HG02981 (cell line): ENCODE results near the gene RPS6KA4.

Source experiments
- ATAC-seq: cut with Tn5 transposase; IDR thresholded peaks from one replicate; pipeline ENCODE4 v1.9.1; 2021; ENCODE audit warnings: mild to moderate bottlenecking, moderate library complexity; ENCODE audit not compliant: unreplicated experiment

RPS6KA4 gene

DNA sequence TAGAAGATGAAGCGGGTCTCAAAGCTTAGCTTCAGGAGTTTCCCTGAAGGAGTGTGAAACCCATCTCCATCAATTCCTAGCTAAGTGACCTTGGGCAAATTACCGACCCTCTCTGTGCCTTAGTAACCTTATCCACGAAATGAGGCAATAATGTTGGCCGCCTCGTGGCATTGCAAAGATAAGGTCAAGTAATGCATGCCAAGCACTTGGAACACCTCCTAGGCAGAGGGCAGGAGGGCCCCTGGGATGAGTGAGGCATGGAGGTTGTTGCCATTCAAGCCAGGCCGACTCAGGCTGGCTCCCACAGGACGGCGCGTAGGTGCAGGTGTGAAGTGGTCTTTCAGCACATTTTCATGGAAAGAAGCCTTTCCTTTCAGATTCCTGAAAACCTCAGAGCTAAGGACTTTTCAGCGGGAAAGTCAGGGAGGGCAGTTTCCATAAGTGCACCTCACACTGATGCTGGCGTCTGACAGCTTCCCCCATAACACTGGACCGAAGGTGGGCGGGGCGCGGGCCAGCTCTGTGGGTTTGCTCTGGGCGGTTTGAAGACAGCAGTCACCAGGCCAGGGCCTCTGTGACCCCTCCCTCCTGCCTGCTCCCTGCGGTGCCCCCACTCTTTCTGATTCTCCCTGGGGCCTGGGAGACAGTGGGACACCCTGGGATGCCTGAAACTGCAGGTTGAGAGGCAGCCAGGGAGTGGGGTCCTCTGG lies 25.2 kb downstream of the RPS6KA4 start:
- no peak for ATAC-seq

DNA sequence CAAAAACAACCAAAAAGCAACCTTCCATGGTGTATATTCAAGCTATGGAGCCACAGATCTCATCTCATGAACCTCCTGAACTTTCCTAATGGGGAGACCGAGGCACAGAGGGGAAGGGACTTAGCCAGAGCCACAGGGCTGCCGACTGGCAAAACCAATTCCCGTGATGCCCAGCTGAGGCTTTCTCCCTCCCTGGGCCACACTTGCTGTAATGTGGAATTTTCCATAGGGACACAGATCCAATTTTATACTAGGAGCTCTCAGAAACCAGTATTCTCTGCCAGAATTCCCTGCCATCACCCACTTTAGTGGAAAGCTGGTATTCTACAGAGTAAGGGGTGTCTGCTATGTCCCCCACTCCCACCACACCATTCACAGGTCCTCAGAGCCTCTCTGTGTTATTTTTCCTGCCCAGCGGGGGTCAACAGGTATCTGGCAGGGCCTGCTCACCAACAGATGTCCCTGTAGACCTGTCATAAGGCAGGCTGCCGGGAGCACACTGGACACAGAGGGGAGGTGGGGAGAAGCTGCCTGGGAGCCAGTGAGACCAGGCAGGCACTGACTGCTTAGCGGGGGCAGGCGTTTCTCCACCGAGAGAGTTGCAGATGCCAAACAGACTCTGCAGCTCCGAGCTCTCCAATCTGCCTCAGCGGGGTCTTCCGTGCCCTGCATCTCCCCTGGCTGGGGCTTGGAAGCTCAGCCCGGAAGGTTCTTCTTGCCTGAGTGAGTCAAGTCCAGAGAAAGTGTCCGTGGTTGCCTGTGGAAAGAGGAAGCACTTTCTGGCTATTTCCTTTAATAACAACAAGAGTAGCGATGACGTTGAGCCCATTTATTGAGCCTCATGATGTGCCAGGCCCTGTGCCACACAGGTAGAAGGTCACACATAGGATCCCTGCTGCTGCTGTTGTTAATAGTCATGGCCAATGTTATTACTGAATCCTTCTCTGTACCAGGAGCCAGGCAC lies 26.3 kb downstream of the RPS6KA4 start:
- no peak for ATAC-seq

DNA sequence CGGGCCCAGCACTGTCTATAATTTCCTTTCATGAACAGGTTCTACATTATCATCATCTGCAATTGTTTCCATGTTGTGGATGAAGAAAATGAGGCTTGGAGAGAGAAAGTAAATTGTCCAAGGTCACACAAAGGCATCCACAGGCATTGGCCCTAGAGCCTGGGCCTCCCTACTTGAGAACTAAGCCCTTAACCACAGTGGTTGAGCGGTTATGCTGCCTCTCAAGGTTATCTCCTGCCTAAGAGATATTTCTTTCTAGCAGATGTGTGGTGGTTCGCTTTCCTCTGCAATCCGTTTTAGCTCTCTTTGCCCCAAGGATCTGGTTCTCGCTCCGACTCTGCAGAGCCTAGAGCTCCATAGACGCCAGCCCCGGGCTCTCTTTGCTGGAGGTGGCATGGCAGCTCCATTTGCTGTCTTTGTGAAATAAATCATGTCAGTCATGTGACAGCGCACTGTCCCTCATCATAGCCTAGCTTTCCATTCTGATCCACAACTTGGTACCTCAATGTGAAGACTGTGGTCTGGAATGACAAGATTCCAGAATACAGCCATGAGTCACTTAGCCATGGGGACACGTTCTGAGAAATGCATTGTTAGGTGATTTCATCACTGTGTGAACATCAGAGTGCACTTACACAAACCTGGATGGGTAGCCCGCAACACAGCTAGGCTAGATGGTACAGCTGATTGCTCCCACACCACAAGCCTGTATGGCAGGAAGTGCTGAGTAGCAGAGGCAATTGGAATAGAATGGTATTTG lies 27.2 kb downstream of the RPS6KA4 start:
- ATAC-seq: no peak

DNA sequence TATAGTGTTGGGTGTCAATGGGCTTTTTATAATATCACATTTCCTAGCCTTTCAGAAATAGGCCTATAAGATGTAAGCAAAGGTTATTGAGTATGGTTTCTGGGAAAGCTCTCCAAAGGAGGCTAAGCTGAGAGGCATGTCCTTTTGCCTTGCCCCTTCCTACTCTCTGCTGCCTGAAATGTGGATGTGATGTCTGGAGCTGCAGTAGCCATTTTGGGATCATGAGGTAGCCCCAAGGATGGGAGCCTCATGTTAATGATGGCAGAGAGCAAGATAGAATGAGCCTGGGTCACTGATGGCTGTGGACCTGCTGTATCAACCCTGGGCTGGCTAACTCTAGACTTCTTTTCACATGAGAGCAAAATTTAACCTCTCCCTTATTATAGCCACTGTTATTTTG lies 29.0 kb downstream of the RPS6KA4 start:
- no peak for ATAC-seq

DNA sequence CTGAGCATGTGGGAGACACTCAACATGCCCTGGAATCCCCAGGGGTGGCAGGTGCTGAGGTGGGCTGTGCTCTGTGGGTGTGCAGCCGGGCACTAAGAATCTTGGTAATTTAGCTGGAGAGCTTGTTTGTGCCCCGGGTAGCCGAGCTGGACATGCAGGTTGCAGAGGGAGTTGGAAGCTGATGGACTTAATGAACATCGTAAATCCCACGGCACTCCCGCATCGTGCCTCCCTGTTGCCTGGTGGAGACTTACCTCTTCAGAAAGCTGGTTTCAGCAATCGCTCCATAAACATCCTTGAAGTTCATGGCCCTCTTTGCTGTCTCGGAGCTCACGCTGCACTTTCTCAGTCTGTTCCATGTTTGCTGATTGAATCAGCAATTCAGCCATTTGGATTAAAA lies 29.9 kb downstream of the RPS6KA4 start:
- no peak for ATAC-seq

DNA sequence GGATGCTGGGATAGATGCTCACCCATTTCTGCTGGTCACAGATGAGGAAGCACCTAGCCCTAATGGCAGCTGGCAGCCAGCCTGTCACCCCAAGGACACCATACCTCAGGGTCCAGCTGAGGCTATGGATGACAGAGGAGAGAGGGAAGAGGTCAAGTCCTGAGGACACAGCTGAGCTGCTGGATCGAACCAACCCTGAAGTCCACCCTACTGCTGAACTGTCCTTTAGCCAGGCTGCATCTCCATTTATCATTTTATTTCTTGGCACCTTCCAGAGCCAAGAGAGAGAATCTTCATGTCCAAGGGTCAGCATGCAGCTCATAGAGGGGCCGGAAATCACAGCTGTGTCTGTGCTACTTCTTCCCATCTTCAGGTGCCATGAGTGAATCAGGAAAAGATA lies 30.9 kb downstream of the RPS6KA4 start:
- no peak for ATAC-seq

- no peak for ATAC-seq
Measured at GRCh38 chr11:64390558-64390957, 31.6 kb downstream of the RPS6KA4 start.

DNA sequence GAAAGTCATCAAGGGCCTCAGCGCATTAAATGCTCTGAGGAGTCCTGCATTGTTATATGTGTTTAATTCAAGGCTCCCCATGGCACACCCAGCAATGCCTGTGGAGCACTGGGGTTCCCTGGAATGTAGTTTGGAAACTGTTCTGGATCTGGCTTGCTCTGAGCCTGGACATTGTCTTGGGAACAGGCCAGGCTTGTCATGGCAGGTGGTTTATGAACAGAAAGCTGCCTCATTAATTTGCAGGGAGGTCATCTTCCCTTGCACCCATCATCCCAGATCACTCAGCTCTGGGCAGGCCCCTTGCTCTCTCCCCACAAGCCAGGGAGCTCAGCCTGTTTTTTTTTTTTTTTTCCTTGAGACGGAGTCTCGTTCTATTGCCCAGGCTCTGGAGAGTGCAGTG lies 32.9 kb downstream of the RPS6KA4 start:
- no peak for ATAC-seq

- ATAC-seq: no peak
Measured at GRCh38 chr11:64395545-64396078, 36.6 kb downstream of the RPS6KA4 start.

DNA sequence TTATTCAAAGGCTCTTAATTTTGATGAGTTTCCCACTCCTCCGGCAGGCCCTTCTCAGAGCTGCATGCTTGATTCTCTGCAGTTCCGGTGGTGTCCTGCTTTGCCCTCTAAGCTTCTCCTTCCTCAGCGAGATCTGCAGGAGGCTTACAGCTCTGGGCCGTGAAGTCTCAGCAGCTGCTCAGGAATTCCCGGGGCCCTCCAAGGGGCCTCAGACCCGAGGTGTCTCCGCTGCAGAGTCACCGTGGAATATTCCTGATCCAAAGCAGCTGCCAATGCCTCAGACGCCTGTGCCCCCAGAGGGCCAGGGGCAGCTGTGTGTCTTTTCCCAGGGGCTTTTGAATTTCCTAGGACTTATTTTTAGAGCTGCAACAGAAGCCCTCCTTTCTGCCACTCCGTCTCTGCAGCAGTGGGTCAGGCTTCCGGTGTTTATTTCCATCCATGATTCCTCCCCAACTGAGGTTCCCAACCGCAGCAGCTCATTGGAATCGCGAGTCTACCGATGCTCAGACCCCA lies 37.2 kb downstream of the RPS6KA4 start:
- no peak for ATAC-seq

DNA sequence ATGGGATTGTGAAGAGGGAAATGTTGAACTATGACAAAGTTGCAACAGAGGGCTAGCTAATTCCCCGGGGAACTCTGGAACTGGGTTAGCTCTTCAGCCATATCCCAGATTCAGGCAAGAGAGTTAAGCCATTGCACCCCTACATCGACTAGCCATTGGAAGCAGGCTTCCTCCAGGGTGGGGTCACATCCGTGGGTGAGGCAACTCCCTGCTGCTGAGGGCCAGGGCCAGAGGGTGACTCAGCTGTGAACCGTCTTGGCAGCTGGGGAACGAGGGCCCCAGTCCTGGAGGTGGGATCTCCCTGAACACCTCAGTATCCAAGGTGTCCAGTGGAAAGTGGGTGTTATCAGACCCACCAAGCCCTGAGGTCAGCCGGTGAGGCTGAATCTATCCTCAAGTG lies 41.1 kb downstream of the RPS6KA4 start:
- no peak for ATAC-seq

DNA sequence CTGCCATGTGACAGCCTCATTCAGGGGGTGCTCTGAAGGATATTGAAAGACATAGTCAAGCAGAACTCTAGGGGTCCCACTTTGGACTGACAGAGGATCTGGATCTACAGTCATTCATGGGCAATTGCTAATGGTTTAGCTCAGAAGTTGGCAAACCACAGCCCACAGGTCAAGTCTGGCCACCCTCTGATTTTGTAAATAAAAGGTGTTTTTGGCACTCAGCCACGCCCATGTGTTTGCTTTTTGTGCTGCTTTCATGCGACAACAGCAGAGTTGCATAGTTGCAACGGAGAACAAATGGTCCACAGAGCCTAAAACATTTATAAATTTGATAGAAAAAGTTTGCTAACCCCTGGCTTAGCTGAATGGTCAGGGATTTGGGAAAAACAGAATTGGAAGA lies 41.7 kb downstream of the RPS6KA4 start:
- no peak for ATAC-seq

- ATAC-seq: no peak
Measured at GRCh38 chr11:64401775-64402174, 42.8 kb downstream of the RPS6KA4 start.

DNA sequence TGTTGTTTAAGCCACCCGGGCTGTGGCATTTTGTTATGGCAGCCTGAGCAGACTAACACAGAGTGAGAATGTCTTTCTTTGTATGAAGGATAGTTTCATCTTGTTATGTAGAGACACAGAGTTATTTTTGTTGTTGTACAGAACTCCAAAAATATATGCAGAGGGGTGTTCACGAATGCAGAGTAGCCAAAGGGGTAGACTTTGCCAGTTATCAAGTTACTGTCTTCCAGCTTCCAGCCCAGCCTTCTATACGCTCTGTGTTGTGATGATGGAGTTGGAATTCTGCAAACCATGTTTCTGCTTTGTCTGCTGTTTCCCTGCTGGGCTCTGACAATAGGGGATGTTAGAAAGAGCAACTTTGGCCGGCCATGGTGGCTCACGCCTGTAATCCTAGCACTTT lies 44.1 kb downstream of the RPS6KA4 start:
- no peak for ATAC-seq

DNA sequence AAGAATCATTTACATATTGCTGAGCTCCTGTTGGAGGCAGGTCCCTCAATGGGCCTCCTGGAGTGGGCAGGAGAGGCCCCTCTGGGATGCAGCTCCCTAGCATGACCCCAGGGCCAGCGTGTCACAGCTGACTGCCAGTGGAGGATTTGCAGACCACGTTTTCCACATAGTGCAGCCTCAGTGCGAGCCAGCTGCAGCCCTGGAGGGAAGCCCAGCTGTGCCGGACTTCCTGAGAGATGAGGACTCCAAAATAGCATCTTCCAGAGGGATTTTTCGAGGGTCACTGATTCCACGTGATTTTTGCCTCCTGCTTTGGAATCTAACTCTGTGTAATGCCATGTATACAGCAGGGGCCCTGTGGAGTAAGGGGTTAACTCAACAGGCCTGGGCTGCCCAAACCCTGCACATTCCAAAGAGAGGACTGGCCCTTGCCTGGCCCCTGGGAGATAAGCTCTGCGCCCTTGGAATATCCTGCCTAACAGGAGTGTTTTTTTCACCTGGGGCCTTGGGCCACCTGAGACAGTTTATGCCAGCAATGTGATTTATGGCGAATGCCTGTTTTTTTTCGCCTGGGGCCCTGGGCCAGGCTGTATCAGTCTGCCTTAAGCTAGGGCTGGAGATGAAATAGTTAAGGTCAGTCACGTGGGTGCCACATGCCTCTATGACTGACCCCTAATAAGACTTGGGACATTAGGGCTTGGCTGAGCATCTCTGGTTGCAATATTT lies 47.4 kb downstream of the RPS6KA4 start:
- ATAC-seq: no peak

GRCh38 chr11:64407221-64407620 lies 48.3 kb downstream of the RPS6KA4 start:
- ATAC-seq: no peak

GRCh38 chr11:64407630-64408029 lies 48.7 kb downstream of the RPS6KA4 start:
- ATAC-seq: no peak

DNA sequence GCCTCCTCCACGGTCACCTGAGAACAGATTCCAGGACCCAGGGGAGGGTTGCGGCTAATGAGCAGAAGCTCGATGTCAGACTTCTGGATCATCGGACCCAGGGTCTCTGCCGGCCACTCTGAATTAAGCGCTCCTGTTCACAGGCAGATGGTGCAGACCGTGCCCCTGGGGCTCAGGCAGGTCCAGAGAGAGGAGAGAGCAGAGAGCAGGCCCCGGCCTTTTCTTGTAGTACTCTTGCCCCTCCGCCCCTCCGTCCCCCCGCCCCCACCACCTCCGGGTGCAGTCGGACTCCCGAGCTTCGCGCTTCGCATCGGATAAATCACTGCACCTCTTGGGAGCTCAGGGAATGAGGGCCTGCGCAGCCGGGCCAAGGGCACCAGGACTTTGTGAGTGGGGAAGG lies 50.3 kb downstream of the RPS6KA4 start:
- ATAC-seq: no peak

DNA sequence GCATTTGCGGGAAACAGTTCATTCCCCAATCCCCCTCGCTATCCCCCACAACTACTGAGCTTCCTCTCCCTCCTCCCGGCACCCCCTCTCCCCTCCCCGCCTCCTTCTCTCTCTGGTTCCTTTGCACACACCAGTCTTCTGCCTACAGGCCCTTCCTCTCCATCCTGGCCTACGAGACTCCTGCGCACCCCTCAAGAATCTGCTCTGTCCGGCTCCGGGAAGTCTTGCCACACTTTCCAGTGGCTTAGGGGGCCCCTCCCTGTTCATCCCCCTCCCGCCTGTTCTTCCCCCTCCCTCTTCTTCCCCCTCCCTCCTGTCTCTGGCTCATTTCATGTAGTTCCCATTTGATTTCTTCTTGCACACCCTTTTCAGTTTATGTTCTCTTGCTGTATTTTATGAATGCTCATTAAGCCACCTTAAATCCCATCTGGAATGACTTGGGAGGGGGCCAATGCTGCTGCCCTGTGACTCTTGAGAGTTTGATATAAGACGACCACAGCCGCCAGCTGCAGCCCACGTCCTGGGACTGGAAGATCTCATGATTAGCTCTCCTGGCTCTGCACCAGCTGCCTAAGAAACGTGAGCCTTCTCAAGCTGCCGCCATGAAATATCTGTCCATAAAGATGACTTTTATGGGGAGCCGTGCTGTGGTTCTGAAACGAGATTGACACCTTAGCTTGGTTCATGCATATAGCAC lies 50.9 kb downstream of the RPS6KA4 start:
- ATAC-seq: no peak

- ATAC-seq: no peak
Measured at GRCh38 chr11:64410404-64410734, 51.4 kb downstream of the RPS6KA4 start.
